GM21737 (cell line): Measurements from ENCODE around the gene ACSS1.

Experiments used
- ATAC-seq: cut with Tn5 transposase; IDR thresholded peaks from one replicate; pipeline ENCODE4 v1.9.1; 2021; ENCODE audit warnings: mild to moderate bottlenecking, moderate library complexity; ENCODE audit not compliant: unreplicated experiment

ACSS1 gene

GRCh38 chr20:25079171-25079570 is 21.2 kb upstream of the ACSS1 start:
- no peak for ATAC-seq

- no peak for ATAC-seq
These were observed 20.7 kb upstream of the ACSS1 start for GRCh38 chr20:25078662-25079061.

GRCh38 chr20:25077610-25078169 is 19.8 kb upstream of the ACSS1 start:
- ATAC-seq = no peak

- ATAC-seq = no peak
These were observed 19.0 kb upstream of the ACSS1 start for GRCh38 chr20:25076731-25077609.

GRCh38 chr20:25076201-25076600 is 18.3 kb upstream of the ACSS1 start:
- ATAC-seq = no peak

- no peak for ATAC-seq
These were observed 15.6 kb upstream of the ACSS1 start for GRCh38 chr20:25073544-25073943.

- no peak for ATAC-seq
These were observed 14.4 kb upstream of the ACSS1 start for GRCh38 chr20:25072226-25072811.

GRCh38 chr20:25071734-25072133 is 13.8 kb upstream of the ACSS1 start:
- no peak for ATAC-seq

- ATAC-seq = no peak
These were observed 13.0 kb upstream of the ACSS1 start for GRCh38 chr20:25070821-25071473.

GRCh38 chr20:25067102-25067987 is 9.4 kb upstream of the ACSS1 start:
- ATAC-seq = no peak

GRCh38 chr20:25066386-25066785 is 8.4 kb upstream of the ACSS1 start:
- ATAC-seq = no peak

GRCh38 chr20:25065625-25066338 is 7.8 kb upstream of the ACSS1 start:
- ATAC-seq = peak; percentile 67

- no peak for ATAC-seq
These were observed 7.2 kb upstream of the ACSS1 start for GRCh38 chr20:25065072-25065624.

- ATAC-seq = no peak
These were observed 6.7 kb upstream of the ACSS1 start for GRCh38 chr20:25064561-25065071.

- no peak for ATAC-seq
These were observed 6.0 kb upstream of the ACSS1 start for GRCh38 chr20:25063981-25064380.

GRCh38 chr20:25063546-25063945 is 5.6 kb upstream of the ACSS1 start:
- ATAC-seq = no peak

GRCh38 chr20:25062841-25063240 is 4.9 kb upstream of the ACSS1 start:
- no peak for ATAC-seq

GRCh38 chr20:25061821-25062530 is 4.0 kb upstream of the ACSS1 start:
- no peak for ATAC-seq
